Measurements from ENCODE around the gene NBAS. TPM values are rescaled to one million over a fixed set of nuclear protein-coding genes. Genes with fewer than 3 reads are reported as not detected.
A peak's percentile ranks its signal among the peaks of the same experiment; 100 is the strongest.

Gene NBAS
- total and polyA plus RNA-seq, 9 of the 15 experiments (the other 6 are each of a cell fraction or from before 2014, with no cell fraction given) = 15.3 to 94.4 (median 69.9) TPM

DNA sequence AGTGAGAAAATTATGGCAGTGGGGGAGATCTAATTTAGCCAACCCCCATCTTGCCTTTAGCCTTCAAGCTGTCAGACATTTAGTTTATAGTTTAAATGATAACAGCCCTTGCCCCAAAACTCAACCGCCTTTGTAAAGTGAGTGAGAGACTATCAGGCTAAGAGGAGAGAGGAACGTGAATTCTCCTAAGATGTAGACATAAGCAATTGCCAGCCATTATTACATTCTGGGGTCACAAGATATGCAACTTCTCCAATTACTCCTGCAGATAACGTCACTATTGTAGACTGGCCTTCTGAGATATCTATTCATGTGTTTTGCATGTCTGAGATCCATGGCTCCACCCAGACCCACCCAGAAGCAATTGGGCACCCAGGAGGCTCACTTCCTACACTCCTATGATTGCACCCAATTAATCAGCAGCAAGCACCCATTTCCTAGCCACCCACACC lies 307.3 kb downstream of the NBAS start (continued):
- no peak for TF ChIP-seq ZNF696 (CRISPR knock-in tag; conservative IDR thresholded peaks at IDR 0.05)
- no peak for TF ChIP-seq NUFIP1 (IDR thresholded peaks at IDR 0.05; ENCODE audit: partially characterized antibody)
- TF ChIP-seq STAT5B (CRISPR knock-in tag; IDR thresholded peaks at IDR 0.05) = no peak
- peak; percentile 83 for TF ChIP-seq SMARCA4 (IDR thresholded peaks at IDR 0.05)
- TF ChIP-seq HCFC1 (IDR thresholded peaks at IDR 0.05; ENCODE audit: low read depth, low read length) = no peak
- no peak for TF ChIP-seq KLF10 (CRISPR knock-in tag; IDR thresholded peaks at IDR 0.05)
- no peak for TF ChIP-seq ZC3H8 (IDR thresholded peaks at IDR 0.05)
- TF ChIP-seq KHSRP (IDR thresholded peaks at IDR 0.05) = no peak
- TF ChIP-seq HEY1 (CRISPR knock-in tag; IDR thresholded peaks at IDR 0.05; ENCODE audit: borderline replicate concordance) = no peak
- TF ChIP-seq FOXA3 (CRISPR knock-in tag; conservative IDR thresholded peaks at IDR 0.05 in 1 of 2, IDR thresholded peaks at IDR 0.05 in 1 of 2) = peak in 1 of 2 experiments; percentile 79; a peak in 2 of 4 replicates
- no peak for TF ChIP-seq NR2F6 (CRISPR knock-in tag; IDR thresholded peaks at IDR 0.05)
- TF ChIP-seq ZNF76 (CRISPR knock-in tag; IDR thresholded peaks at IDR 0.05; ENCODE audit: borderline replicate concordance) = no peak
- TF ChIP-seq CBX5 (IDR thresholded peaks at IDR 0.05; ENCODE audit: borderline replicate concordance, low read depth) = no peak
- TF ChIP-seq, protein P1, sequence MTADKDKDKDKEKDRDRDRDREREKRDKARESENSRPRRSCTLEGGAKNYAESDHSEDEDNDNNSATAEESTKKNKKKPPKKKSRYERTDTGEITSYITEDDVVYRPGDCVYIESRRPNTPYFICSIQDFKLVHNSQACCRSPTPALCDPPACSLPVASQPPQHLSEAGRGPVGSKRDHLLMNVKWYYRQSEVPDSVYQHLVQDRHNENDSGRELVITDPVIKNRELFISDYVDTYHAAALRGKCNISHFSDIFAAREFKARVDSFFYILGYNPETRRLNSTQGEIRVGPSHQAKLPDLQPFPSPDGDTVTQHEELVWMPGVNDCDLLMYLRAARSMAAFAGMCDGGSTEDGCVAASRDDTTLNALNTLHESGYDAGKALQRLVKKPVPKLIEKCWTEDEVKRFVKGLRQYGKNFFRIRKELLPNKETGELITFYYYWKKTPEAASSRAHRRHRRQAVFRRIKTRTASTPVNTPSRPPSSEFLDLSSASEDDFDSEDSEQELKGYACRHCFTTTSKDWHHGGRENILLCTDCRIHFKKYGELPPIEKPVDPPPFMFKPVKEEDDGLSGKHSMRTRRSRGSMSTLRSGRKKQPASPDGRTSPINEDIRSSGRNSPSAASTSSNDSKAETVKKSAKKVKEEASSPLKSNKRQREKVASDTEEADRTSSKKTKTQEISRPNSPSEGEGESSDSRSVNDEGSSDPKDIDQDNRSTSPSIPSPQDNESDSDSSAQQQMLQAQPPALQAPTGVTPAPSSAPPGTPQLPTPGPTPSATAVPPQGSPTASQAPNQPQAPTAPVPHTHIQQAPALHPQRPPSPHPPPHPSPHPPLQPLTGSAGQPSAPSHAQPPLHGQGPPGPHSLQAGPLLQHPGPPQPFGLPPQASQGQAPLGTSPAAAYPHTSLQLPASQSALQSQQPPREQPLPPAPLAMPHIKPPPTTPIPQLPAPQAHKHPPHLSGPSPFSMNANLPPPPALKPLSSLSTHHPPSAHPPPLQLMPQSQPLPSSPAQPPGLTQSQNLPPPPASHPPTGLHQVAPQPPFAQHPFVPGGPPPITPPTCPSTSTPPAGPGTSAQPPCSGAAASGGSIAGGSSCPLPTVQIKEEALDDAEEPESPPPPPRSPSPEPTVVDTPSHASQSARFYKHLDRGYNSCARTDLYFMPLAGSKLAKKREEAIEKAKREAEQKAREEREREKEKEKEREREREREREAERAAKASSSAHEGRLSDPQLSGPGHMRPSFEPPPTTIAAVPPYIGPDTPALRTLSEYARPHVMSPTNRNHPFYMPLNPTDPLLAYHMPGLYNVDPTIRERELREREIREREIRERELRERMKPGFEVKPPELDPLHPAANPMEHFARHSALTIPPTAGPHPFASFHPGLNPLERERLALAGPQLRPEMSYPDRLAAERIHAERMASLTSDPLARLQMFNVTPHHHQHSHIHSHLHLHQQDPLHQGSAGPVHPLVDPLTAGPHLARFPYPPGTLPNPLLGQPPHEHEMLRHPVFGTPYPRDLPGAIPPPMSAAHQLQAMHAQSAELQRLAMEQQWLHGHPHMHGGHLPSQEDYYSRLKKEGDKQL (CRISPR knock-in tag; IDR thresholded peaks at IDR 0.05; ENCODE audit: borderline replicate concordance) = no peak
- TF ChIP-seq FOXJ3 (CRISPR knock-in tag; IDR thresholded peaks at IDR 0.05) = no peak
- TF ChIP-seq MTA1 (IDR thresholded peaks at IDR 0.05; ENCODE audit: borderline replicate concordance) = no peak
- no peak for TF ChIP-seq HDAC1 (IDR thresholded peaks at IDR 0.05)
- no peak for TF ChIP-seq ZNF589 (CRISPR knock-in tag; IDR thresholded peaks at IDR 0.05; ENCODE audit: low read depth)
- no peak for TF ChIP-seq RAD51 (IDR thresholded peaks at IDR 0.05; ENCODE audit: borderline replicate concordance, low read depth)
- TF ChIP-seq HNRNPLL (IDR thresholded peaks at IDR 0.05; ENCODE audit: low read depth, low read length, poor library complexity, severe bottlenecking) = no peak
- TF ChIP-seq SRSF7 (optimal IDR thresholded peaks at IDR 0.05; ENCODE audit: low read depth, low read length) = no peak
- no peak for TF ChIP-seq TAF15 (IDR thresholded peaks at IDR 0.05; ENCODE audit: low read depth, low read length)
- TF ChIP-seq, protein P2, sequence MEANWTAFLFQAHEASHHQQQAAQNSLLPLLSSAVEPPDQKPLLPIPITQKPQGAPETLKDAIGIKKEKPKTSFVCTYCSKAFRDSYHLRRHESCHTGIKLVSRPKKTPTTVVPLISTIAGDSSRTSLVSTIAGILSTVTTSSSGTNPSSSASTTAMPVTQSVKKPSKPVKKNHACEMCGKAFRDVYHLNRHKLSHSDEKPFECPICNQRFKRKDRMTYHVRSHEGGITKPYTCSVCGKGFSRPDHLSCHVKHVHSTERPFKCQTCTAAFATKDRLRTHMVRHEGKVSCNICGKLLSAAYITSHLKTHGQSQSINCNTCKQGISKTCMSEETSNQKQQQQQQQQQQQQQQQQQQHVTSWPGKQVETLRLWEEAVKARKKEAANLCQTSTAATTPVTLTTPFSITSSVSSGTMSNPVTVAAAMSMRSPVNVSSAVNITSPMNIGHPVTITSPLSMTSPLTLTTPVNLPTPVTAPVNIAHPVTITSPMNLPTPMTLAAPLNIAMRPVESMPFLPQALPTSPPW (CRISPR knock-in tag; IDR thresholded peaks at IDR 0.05) = no peak
- TF ChIP-seq ZNF143 (CRISPR knock-in tag; IDR thresholded peaks at IDR 0.05) = no peak
- TF ChIP-seq KDM1A (IDR thresholded peaks at IDR 0.05) = peak; percentile 35 to 69; a peak in 3 of 4 replicates

Measured in K562 (cell line).